ENCODE results near the gene MIDN.

DNA sequence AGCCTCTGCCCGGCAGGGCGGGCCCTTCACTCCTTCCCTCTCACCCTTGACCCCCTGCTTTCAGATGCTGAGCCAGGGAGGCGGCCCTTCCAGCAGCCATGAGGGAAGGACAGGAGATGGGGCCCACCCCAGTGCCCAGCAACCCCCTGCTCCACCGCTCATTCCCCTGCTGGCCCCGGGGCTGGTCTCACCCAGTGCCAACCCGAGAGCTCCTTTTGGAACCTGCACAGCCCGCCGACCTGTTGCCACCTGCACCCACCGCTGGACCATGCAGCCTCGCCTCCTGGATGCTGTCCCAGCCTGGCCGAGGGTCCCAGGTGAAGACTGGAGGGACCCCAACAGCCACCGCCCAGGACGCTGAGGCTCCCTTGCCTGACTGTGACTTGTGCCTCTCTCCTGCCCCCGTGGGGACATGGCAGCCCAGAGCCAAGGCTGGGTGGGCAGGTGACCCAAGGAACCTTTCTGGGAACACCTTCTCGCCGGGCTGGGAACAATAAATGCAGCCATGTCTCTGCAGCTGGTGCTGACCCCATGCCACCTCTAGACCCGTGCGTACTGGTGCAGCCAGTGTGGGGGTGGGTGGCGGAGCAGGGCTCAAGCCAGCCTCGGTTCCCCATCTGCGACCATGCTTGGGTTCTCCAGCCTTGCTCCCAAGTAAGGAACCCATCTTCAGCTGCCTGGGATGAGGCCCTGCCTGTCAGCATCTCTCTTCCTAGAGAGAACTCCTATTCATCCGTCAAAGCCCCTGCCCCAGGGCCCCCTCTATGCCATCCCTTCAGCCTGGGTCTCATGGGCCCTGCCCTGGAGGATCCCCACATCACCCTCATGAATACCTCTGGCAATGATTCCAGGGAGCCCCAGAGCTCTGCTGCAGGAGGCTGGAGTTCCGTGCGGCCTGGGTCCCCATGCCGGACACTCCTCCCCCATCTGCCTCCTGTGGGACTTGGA is 30.6 kb downstream of the MIDN start:
- TF ChIP-seq, protein P1, sequence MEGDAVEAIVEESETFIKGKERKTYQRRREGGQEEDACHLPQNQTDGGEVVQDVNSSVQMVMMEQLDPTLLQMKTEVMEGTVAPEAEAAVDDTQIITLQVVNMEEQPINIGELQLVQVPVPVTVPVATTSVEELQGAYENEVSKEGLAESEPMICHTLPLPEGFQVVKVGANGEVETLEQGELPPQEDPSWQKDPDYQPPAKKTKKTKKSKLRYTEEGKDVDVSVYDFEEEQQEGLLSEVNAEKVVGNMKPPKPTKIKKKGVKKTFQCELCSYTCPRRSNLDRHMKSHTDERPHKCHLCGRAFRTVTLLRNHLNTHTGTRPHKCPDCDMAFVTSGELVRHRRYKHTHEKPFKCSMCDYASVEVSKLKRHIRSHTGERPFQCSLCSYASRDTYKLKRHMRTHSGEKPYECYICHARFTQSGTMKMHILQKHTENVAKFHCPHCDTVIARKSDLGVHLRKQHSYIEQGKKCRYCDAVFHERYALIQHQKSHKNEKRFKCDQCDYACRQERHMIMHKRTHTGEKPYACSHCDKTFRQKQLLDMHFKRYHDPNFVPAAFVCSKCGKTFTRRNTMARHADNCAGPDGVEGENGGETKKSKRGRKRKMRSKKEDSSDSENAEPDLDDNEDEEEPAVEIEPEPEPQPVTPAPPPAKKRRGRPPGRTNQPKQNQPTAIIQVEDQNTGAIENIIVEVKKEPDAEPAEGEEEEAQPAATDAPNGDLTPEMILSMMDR (IDR thresholded peaks at IDR 0.05) = no peak
- TF ChIP-seq POLR2A (IDR thresholded peaks at IDR 0.05; ENCODE audit: low read depth) = no peak
- no peak for TF ChIP-seq POLR2AphosphoS5 (IDR thresholded peaks at IDR 0.05)
- TF ChIP-seq EP300 (IDR thresholded peaks at IDR 0.05) = no peak
